MG63 (cell line): ENCODE measurements around the gene LOC101059915.

Source experiments
- DNase-seq: peaks from one replicate; pipeline ENCODE4 v3.0.0-alpha.2; 2020
- H3K27me3 ChIP-seq: fragments of 250-450 bp; sonication (Bioruptor Pico); 2 replicates; pipeline ENCODE4 v1.5.1; 2020; ENCODE audit warnings: mild to moderate bottlenecking, moderate library complexity
- H3K36me3 ChIP-seq: fragments of 250-450 bp; sonication (Bioruptor Pico); 2 replicates; pipeline ENCODE4 v1.5.1; 2020; ENCODE audit warnings: mild to moderate bottlenecking, moderate library complexity
- H3K4me3 ChIP-seq: fragments of 250-450 bp; sonication (Bioruptor Pico); 2 replicates; pipeline ENCODE4 v1.5.1; 2020; ENCODE audit warnings: mild to moderate bottlenecking, moderate library complexity
- H3K9me3 ChIP-seq: fragments of 250-450 bp; sonication (Bioruptor Pico); 2 replicates; pipeline ENCODE4 v1.5.1; 2020; ENCODE audit warnings: mild to moderate bottlenecking, moderate library complexity

The LOC101059915 gene

DNA sequence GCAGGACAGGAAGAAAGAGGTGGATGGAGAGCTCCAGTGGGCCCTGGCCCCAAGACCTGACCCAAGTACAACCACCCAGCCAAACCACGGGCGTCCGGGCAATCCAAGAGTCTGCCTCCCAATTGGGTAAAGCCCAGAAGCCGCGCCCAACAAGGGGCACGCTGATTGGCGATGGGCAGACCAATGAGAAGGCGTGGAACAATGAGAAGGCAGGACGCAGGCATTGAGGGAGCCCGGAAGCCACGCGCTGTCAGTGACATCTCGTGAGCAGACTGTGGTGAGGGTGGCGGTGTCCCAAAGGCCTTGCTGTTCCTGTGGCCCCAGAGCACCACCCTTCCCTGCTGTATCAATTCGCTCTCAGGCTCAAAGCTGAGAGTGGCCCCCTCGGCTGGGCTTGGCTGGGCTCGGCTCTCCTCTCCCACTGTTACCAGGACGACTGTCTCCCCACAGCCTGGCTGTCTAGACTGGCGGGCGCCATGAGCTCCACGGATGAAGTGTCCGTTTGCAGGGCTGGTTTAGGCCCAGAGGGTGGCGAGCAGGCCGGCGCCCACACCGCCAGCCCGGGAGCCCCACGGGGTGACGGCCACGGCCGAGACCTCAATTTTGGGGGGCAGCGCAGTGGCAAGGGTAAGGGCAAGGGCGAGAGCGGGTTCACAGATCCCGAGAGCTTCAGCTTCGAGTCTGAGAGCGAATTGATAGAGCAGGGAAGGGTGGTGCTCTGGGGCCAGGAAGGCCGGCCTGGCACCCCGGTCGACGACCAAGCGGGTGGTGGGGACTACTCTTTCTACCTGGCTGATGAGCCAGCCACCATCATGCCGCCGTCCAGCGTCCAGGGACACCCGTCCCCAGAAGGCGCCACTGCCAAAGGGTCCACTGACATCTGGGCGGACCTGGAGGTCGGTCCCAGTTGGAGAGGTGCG lies at the start of gene LOC101059915:
Gene LOC101059915 (plus strand): TSS at position 219 of the 920 bp plus-strand sequence.
- no peak for DNase-seq
- no peaks in the 10 kb centered on the region for H3K9me3 ChIP-seq
- H3K4me3 ChIP-seq, result no peak within 1 kb of the TSS
- H3K27me3 ChIP-seq, result no peaks in the 10 kb centered on the region
- H3K36me3 ChIP-seq, result no peaks in the 10 kb centered on the region

DNA sequence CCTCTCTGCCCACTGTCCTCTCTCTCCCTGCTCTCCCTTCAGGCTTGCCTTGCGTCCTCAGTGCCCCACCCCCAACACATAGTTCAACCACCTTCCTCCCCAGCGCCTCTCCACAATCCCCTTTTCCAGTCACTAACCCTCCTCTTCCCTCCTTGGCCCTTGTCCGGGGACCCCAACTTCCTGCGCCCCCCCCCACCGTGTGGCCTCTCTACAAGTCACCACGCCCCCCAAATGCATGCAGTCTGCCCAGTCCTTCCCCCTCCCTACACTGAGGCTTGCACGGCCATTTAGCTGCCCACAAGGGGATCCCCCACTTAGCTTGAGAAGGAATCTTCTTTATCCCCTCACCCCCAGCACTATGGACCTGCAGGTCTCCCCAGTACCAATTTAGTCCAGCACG lies 49.6 kb upstream of the LOC101059915 start:
- no peak for DNase-seq
- Histone ChIP-seq H3K4me3 (no peak overlapping the region), H3K36me3 (no peaks in the 10 kb centered on the region)

DNA sequence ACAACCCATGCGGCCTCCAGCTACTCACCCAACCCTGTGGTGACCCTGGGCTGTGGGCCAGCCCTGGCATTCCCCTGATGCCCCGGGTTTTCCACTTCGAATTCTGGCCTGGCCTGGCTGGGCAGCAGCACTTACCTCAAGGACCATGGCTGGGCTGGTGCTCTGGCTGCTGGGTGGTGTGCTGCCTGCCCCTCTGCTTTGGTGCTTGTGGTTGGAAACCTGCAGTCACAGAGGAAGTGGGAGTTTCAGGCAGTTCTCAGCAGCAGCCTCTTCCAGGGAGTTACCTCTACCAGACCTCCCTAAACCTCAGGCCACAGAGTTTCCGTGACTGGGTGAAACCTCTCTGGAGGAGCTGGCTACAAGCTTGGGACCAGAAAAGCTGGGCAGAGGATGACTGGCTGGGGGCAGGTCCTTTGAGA lies 49.0 kb upstream of the LOC101059915 start, which contains the start of gene CXCR3:
Gene CXCR3 (minus strand): TSS at position 209 of the 419 bp plus-strand sequence. CDS start 62 bp downstream, at position 147.
- DNase-seq, result peak; percentile 32

More for the DNA sequence above, 49.6 kb upstream of the LOC101059915 start:
- Histone ChIP-seq H3K9me3 (no peaks in the 10 kb centered on the region), H3K27me3 (no peaks in the 10 kb centered on the region)

DNA sequence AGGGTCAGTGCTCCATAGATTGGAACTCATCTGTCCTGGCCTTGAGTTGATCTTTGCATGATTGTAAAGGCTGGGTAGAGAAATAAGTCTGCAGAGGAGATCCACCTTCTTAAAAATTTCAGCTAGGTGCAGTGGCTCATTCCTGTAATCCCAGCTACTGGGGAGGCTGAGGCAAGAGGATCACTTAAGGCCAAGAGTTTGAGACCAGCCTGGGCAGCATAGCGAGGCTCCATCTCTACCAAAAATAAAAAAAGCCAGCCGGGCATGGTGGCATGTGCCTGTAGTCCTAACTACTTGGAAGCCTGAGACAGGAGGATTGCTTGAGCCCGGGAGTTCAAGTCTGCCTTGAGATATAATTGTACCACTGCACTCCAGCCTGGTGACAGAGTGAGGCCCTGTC lies 48.6 kb upstream of the LOC101059915 start:
- DNase-seq, result no peak
- Histone ChIP-seq H3K27me3 (no peaks in the 10 kb centered on the region), H3K36me3 (no peaks in the 10 kb centered on the region), H3K9me3 (no peaks in the 10 kb centered on the region), H3K4me3 (no peak overlapping the region)

More for the DNA sequence above, 49.0 kb upstream of the LOC101059915 start, which contains the start of gene CXCR3:
- Histone ChIP-seq H3K4me3 (no peak within 1 kb of the TSS), H3K36me3 (no peaks in the 10 kb centered on the region), H3K9me3 (no peaks in the 10 kb centered on the region), H3K27me3 (no peaks in the 10 kb centered on the region)

DNA sequence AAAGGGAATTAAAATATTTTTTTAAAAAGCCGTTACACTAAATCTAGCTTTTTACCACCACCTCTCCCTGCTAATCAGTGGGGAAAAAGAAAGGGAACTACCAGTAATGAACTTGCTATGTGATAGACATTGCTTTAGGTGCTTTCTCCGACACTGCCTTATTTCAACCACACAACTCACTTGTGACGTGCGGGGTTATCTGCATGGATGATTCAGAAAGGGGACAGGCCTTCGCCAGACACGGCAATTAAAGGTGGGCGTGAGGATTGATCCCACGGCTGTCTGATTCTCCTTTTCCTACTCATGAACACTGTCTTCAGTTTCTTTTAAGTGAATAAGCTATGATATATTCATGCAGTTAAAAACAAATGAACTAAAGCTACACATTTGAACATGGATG lies 48.2 kb upstream of the LOC101059915 start:
- no peak overlapping the region for H3K4me3 ChIP-seq
- no peak for DNase-seq
- H3K9me3 ChIP-seq, result no peaks in the 10 kb centered on the region
- H3K27me3 ChIP-seq, result no peaks in the 10 kb centered on the region
- H3K36me3 ChIP-seq, result no peaks in the 10 kb centered on the region

DNA sequence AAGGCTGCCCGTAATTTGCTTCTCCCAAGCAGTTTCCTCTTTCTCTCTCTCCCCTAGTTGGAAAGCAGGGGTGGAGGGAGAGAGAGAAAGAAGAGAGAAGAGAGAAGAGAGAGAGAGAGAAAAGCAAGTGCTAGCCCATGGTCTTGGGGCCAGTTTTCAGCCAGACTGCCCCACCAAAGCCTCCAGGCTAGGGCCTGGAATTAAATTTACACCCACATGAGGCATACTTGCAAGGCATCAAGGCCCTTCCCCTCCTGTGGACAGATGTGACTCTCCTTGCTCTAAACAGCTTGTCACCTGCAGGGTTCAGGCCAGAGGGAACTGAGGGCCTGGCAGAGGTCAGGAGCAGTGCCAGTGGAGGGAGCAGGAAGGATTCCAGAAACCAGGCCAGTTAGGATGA lies 47.4 kb upstream of the LOC101059915 start:
- H3K4me3 ChIP-seq, result no peak overlapping the region
- no peaks in the 10 kb centered on the region for H3K27me3 ChIP-seq
- no peak for DNase-seq
- H3K36me3 ChIP-seq, result no peaks in the 10 kb centered on the region
- H3K9me3 ChIP-seq, result no peaks in the 10 kb centered on the region

DNA sequence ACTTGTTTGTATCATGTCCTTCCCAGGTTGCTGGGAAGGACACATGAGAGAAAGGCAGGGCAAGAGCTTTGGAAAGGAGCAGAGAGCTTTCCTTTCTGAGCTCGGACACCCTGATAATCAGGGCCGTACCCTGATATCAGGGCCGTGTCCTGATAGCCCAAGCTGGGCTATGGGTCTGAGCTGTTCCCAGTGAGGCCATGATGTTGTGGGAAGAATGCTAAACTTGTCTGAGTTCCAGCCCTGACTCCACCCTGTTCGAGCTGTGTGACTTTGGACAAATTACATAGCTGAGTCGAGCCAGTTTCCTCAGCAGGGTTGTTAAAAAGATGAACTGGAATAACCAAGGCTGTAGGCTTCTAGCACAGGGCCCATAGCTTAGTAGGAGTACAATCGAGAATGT lies 45.7 kb upstream of the LOC101059915 start:
- Histone ChIP-seq H3K4me3 (no peak overlapping the region), H3K27me3 (no peaks in the 10 kb centered on the region), H3K36me3 (no peaks in the 10 kb centered on the region), H3K9me3 (no peaks in the 10 kb centered on the region)
- DNase-seq, result no peak

DNA sequence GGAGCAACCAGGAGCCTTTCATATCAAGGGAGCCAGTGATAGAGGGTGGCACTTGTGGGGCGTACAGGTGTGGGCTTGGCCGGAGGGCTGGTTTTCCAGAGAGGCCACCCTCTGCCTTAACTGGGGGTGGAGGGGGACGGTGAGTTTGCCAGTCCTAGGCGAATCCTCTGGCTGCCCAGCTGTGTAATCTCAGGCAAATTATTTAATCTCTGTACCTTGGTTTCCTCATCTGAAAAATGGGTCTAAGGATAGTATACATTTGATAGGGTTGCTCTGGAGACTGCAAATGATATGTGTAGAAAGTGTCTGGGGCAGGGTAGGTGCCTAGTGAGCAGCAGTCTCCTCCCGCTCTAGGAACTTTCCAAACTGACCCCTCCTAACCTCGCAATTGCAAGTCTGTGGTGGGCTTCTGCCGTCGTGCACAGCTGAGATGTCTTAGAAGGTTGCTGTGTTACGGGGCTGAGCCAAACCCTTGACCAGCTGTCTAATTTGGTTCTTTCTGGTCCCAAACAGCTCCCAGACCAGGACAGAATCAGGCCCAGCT lies 45.2 kb upstream of the LOC101059915 start:
- no peaks in the 10 kb centered on the region for H3K9me3 ChIP-seq
- H3K4me3 ChIP-seq, result no peak overlapping the region
- no peaks in the 10 kb centered on the region for H3K27me3 ChIP-seq
- DNase-seq, result no peak
- H3K36me3 ChIP-seq, result no peaks in the 10 kb centered on the region

DNA sequence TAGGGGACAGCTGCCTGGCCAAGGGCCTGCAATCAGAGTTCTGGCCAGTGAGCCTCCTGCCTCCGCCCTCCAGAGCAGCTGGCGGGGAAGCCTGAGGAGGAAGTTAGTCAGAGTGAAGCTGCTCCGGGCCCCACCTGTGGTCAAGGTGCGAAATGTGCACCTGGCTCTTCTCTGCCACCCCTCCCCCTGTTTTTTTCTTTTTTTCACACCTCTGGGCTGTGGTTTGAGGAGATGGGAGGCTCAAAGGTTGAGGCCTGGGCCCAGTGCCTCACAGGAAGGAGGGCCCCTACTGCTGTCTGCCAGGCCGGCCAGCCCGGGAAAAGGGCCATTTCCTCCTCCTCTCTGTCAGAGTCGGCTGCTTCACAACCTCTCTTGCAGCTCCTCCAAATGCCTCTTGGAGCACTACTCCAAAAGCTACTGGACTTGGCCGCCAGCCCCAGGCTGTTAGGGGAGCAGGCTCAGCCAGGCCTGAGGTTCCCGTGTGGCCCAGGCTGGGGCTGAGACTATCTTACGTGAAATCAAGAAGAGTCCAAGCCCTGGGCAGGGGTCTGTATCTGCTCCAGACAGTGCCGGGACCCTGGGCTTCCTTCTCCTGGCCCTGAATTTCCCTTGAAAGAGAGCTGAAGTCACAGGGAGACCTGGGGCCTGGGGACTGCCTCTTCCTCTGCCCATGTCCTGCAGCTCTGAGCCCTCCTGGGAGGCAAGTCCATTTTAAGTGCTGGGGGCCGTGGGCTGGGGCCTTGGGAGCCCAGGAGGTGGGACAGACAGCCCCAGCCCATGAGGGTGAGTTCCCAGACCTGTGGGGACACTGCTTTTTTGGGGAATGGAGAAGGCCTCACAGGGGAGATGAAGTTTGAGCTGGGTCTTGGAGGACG lies 44.5 kb upstream of the LOC101059915 start:
- Histone ChIP-seq H3K36me3 (no peaks in the 10 kb centered on the region), H3K9me3 (no peaks in the 10 kb centered on the region), H3K4me3 (no peak overlapping the region), H3K27me3 (no peaks in the 10 kb centered on the region)
- DNase-seq, result peak; percentile 90

DNA sequence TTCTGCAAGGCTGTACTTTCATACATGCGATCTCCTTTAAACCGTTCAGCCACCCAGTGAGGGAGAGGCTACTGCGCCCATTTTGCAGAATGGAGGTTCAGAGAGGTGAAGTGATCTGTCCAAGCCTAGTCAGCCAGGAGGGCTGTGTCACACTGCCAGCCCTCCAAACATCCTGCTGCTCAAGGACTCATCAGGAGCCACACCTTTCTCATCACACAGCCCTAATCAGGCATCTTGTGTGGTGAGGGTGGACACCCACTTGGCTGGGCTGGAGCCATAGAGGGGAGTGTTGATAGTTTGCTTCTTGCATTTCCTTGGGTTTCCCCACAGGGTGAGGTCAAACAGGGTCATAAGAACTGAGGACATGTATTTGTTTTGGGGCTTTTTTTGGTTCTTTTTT lies 43.6 kb upstream of the LOC101059915 start:
- Histone ChIP-seq H3K4me3 (no peak overlapping the region), H3K27me3 (no peaks in the 10 kb centered on the region), H3K9me3 (no peaks in the 10 kb centered on the region), H3K36me3 (no peaks in the 10 kb centered on the region)
- DNase-seq, result no peak

DNA sequence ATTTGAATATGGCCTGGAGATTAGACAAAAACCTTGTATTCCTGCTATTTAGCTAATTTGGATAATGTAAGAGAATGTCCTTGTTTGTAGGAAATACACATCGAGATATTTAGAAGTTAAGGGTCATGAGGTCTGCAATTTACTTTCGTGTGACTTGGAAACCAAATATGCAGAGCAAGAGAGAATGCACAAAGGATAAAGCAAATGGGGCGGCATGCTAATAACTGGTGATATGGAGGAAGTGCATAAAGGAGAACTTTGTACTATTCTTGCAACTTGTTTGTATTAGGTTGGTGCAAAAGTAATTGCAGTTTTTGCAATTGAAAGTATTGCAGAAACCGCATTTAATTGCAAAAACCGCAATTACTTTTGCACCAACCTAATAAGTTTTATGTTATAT lies 41.9 kb upstream of the LOC101059915 start:
- Histone ChIP-seq H3K27me3 (no peaks in the 10 kb centered on the region), H3K9me3 (no peaks in the 10 kb centered on the region), H3K36me3 (no peaks in the 10 kb centered on the region), H3K4me3 (no peak overlapping the region)
- DNase-seq, result no peak

DNA sequence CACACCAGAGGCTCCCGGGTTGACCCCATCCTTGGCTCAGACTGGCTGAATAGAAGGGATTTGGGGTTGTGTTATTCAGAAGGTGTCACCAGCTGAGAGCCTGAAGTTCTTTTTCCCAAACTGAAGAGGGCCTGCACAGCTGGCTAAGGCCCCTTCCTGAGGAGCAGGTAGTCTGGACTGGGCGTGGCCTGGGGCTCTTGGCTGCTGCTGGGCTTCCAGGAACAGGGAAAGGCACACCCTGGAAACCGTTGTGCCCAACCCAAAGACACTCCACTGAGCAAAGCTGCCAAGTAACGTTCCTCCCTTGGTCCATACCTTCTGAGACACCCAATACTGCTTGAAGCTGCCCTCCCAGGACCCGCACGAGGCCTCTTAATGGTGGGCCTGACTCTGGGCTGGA lies 40.8 kb upstream of the LOC101059915 start:
- Histone ChIP-seq H3K9me3 (no peaks in the 10 kb centered on the region), H3K4me3 (no peak overlapping the region), H3K36me3 (no peaks in the 10 kb centered on the region), H3K27me3 (no peaks in the 10 kb centered on the region)
- no peak for DNase-seq

DNA sequence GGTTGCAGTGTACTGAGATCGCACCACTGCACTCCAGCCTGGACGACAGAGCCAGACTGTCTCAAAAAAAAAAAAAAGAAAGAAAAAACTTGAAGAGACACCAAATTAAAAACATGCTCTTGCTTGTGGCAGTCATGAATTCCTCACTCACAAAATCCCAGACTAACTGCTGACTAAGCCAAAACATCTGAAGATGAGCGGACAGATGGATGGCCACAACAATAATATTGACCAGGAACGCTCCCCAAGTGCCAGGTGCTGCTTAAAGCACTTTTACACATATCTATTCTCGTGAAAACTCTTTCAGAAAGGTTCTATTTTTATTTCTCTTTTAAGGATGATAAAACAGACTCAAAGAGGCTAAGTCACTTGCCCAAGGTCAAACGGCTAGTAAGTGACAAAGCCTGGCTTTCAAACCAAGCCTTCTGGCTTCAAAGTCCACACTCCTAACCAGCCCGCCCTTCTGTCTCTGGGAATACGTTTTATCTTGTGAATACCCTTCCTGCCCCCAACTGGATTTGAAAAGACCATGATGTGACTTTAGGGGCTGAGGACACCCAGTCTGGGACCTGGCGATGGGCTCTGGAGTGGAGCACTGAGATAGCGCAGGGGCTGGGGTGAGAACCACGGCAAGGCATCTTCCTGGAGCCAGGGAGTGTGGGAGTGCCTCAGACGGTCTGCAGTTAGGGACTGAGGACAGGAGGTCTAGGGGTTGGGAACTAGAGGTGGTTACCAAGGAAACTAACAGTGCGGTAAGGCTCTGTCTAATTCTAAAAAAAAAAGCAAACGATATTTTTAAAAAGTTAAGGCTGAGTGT lies 39.5 kb upstream of the LOC101059915 start:
- Histone ChIP-seq H3K9me3 (no peaks in the 10 kb centered on the region), H3K36me3 (no peaks in the 10 kb centered on the region), H3K27me3 (no peaks in the 10 kb centered on the region), H3K4me3 (no peak overlapping the region)
- DNase-seq, result no peak

DNA sequence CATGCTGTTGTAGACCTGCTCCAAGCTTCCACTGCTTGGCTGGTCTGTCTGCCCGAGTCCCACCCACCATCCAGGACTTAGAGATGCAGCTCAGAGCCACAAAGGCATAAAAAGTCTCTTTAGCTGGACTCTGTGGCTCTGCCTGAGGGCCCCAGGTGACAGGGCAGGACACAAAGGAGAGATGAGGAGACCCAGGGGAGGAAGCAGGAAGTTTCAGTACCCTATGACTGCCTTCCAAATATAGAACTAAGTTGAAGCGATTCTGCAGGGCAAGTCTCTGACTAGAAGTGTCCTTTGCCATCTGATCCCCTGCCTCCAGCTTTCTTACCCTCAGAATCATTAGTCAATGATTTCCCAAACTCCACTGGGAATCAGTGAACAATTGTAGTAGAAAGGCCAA lies 37.9 kb upstream of the LOC101059915 start:
- Histone ChIP-seq H3K27me3 (no peaks in the 10 kb centered on the region), H3K4me3 (no peak overlapping the region), H3K9me3 (no peaks in the 10 kb centered on the region), H3K36me3 (no peaks in the 10 kb centered on the region)
- DNase-seq, result no peak

DNA sequence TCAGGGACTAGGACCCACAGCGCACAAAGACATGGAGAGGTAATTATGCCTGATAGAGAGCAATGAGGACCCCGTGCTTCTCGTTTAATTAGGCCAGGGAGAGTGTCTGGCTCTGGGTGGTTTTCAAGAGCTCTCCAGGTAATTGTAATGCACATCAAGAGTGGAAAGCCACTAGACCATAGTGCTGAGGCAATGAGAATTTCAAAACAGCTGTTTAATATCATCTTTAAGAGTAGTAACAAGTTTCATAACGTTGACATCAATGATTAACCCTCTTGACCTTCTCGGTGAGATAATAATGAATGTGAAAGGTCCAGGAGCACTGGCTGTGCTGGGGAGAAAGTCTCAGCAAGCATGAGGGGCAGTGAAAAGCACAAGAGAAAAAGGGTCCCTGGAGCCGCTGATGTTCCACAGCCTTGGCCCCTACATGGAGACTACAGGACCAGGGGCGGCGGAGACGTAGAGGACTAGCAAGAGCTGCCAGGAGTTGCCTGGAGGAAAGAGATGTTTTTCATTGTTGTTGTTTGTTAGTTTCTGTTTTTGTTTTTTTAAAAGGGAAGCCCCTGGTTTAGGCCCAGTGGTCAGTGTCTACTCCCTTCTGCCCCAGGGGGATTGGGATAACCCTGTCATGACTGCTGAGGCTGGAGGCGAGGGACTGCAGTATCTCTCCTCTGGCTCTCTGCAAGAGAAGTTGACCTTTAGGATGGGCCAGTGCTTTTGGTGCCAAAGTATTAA lies 34.3 kb upstream of the LOC101059915 start:
- no peak overlapping the region for H3K4me3 ChIP-seq
- H3K27me3 ChIP-seq, result no peaks in the 10 kb centered on the region
- no peaks in the 10 kb centered on the region for H3K9me3 ChIP-seq
- H3K36me3 ChIP-seq, result no peaks in the 10 kb centered on the region
- DNase-seq, result no peak

DNA sequence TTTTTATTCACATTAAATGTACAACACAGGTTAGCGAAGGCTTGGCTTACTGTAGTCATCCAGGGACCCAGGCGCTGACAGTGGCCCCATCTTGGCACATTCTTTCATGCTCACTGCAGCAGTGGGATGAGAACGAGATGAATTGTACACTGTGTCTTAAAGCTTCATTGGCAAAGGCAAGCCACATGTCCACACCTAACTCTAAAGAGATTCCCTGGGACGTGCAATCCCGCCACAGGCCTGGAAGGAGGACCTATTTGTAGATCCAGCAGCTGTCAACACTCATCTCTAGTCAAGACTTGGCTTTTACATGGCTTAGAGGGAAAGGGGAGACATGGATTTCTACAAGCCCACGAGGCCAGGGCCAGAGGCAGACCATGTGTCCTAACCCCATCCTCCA lies 33.0 kb upstream of the LOC101059915 start:
- Histone ChIP-seq H3K27me3 (no peaks in the 10 kb centered on the region), H3K4me3 (no peak overlapping the region), H3K36me3 (no peaks in the 10 kb centered on the region), H3K9me3 (no peaks in the 10 kb centered on the region)
- no peak for DNase-seq
